Measurements from ENCODE around the gene ADAM22. TPM values are rescaled to one million over a fixed set of nuclear protein-coding genes. Genes with fewer than 3 reads are reported as not detected.
A peak's percentile ranks its signal among the peaks of the same experiment; 100 is the strongest.

The ADAM22 gene
- total and polyA plus RNA-seq, 12 donors = 0.19 to 3.7 (median 1.5) TPM

GRCh38 chr7:88102675-88103074 lies 168.6 kb downstream of the ADAM22 start:
- DNase-seq = no peak
- Histone ChIP-seq H3K4me1 (peaks cover 0 to 16% (median 0%) of the 10 kb centered on the region in 9 donors), H3K4me3 (no peak overlapping the region), H3K36me3 (no peaks in the 10 kb centered on the region), H3K27me3 (no peaks in the 10 kb centered on the region), H3K27ac (no peak overlapping the region), H3K9me3 (no peaks in the 10 kb centered on the region)
- 26 to 38% methylated on average over 1 of the region's 1 CpG for WGBS, 2 donors
- intact Hi-C loops (cut with DNase I) = loop anchor here in 2 of 10 donors (10.0 kb wide), 2 partner anchors 228 to 748 kb away; partner anchors contain the start of genes DBF4 (in 1 of the 2) and SLC25A40 (in 1 of the 2)
- no peak for ATAC-seq
- TF ChIP-seq, protein P1, sequence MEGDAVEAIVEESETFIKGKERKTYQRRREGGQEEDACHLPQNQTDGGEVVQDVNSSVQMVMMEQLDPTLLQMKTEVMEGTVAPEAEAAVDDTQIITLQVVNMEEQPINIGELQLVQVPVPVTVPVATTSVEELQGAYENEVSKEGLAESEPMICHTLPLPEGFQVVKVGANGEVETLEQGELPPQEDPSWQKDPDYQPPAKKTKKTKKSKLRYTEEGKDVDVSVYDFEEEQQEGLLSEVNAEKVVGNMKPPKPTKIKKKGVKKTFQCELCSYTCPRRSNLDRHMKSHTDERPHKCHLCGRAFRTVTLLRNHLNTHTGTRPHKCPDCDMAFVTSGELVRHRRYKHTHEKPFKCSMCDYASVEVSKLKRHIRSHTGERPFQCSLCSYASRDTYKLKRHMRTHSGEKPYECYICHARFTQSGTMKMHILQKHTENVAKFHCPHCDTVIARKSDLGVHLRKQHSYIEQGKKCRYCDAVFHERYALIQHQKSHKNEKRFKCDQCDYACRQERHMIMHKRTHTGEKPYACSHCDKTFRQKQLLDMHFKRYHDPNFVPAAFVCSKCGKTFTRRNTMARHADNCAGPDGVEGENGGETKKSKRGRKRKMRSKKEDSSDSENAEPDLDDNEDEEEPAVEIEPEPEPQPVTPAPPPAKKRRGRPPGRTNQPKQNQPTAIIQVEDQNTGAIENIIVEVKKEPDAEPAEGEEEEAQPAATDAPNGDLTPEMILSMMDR (IDR thresholded peaks at IDR 0.05) = no peak

- H3K9me3 ChIP-seq = no peaks in the 10 kb centered on the region
- no peak overlapping the region for H3K4me3 ChIP-seq
- H3K4me1 ChIP-seq = peaks cover 0 to 25% (median 0%) of the 10 kb centered on the region in 9 donors
- DNase-seq (no peak), ATAC-seq (peak in 3 of 8 donors; percentile 39 to 53 (median 50))
- H3K27ac ChIP-seq = no peak overlapping the region
- H3K36me3 ChIP-seq = no peaks in the 10 kb centered on the region
- H3K27me3 ChIP-seq = no peaks in the 10 kb centered on the region
- intact Hi-C loops (cut with DNase I) = loop anchor here in 2 of 10 donors (10.0 kb wide), 2 partner anchors 230 to 750 kb away; partner anchors contain the start of genes DBF4 (in 1 of the 2) and SLC25A40 (in 1 of the 2)
- WGBS, 2 donors = 59 to 66% methylated on average over 2 of the region's 2 CpGs
- TF ChIP-seq, protein P1 (IDR thresholded peaks at IDR 0.05) = no peak
Observed at GRCh38 chr7:88104732-88105131, 170.7 kb downstream of the ADAM22 start.

GRCh38 chr7:88105231-88105630 lies 171.2 kb downstream of the ADAM22 start:
- WGBS, 2 donors = 72 to 83% methylated on average over 3 of the region's 3 CpGs
- H3K9me3 ChIP-seq = no peaks in the 10 kb centered on the region
- H3K36me3 ChIP-seq = no peaks in the 10 kb centered on the region
- intact Hi-C loops (cut with DNase I) = loop anchor here in 2 of 10 donors (10.0 kb wide), 2 partner anchors 230 to 750 kb away; partner anchors contain the start of genes DBF4 (in 1 of the 2) and SLC25A40 (in 1 of the 2)
- no peaks in the 10 kb centered on the region for H3K27me3 ChIP-seq
- no peak overlapping the region for H3K27ac ChIP-seq
- H3K4me1 ChIP-seq = peaks cover 0 to 25% (median 0%) of the 10 kb centered on the region in 9 donors
- TF ChIP-seq, protein P1 (IDR thresholded peaks at IDR 0.05) = no peak
- H3K4me3 ChIP-seq = no peak overlapping the region
- ATAC-seq (no peak), DNase-seq (no peak)

- Histone ChIP-seq H3K4me1 (peaks cover 0 to 30% (median 0%) of the 10 kb centered on the region in 9 donors), H3K27me3 (no peaks in the 10 kb centered on the region), H3K4me3 (no peak overlapping the region), H3K36me3 (no peaks in the 10 kb centered on the region), H3K27ac (no peak overlapping the region), H3K9me3 (no peaks in the 10 kb centered on the region)
- WGBS, 2 donors = 66 to 84% methylated on average over 4 of the region's 4 CpGs
- TF ChIP-seq, protein P1 (IDR thresholded peaks at IDR 0.05) = no peak
- intact Hi-C loops (cut with DNase I) = loop anchor here in 2 of 10 donors (10.0 kb wide), 2 partner anchors 232 to 752 kb away; partner anchors contain the start of genes DBF4 (in 1 of the 2) and SLC25A40 (in 1 of the 2)
- DNase-seq = no peak
- ATAC-seq = no peak
Observed at GRCh38 chr7:88106434-88106833, 172.4 kb downstream of the ADAM22 start.

Data from heart right ventricle (tissue), 16 donors.